Endothelial cell (in vitro differentiated cells): ENCODE results near the gene FXYD2. TPM values are rescaled to one million over a fixed set of nuclear protein-coding genes. Genes with fewer than 3 reads are reported as not detected.

Source experiments
- DNase-seq: peaks from one replicate; pipeline ENCODE4 v3.0.0; 2021; ENCODE audit warnings: low spot score
- H3K27ac Mint-ChIP-seq: one replicate; pipeline ENCODE4 v1.8.0; 2021; ENCODE audit warnings: mixed read lengths, inconsistent platforms; ENCODE audit not compliant: unreplicated experiment
- H3K27me3 Mint-ChIP-seq: one replicate; pipeline ENCODE4 v1.8.0; 2021; ENCODE audit warnings: mild to moderate bottlenecking, moderate library complexity, mixed read lengths, inconsistent platforms; ENCODE audit not compliant: unreplicated experiment
- H3K36me3 Mint-ChIP-seq: one replicate; pipeline ENCODE4 v1.8.0; 2021; ENCODE audit warnings: mild to moderate bottlenecking, low read depth, mixed read lengths, inconsistent platforms; ENCODE audit not compliant: unreplicated experiment
- H3K4me1 Mint-ChIP-seq: one replicate; pipeline ENCODE4 v1.8.0; 2021; ENCODE audit warnings: mild to moderate bottlenecking, mixed read lengths, inconsistent platforms; ENCODE audit not compliant: unreplicated experiment
- H3K4me3 Mint-ChIP-seq: one replicate; pipeline ENCODE4 v1.8.0; 2021; ENCODE audit warnings: mild to moderate bottlenecking, mixed read lengths, inconsistent platforms; ENCODE audit not compliant: unreplicated experiment
- H3K9me3 Mint-ChIP-seq: one replicate; pipeline ENCODE4 v1.8.0; 2021; ENCODE audit warnings: mixed read lengths, inconsistent platforms; ENCODE audit not compliant: unreplicated experiment
- total RNA-seq: library from RNA; stranded (reverse); fragmentation: NEBNext Ultra II Directional; extraction: Animal tissue kit (Norgen Biotek cat#: 25700); gene quantifications from one replicate; pipeline ENCODE4 v1.2.1, GENCODE V29; 2021; ENCODE audit not compliant: unreplicated experiment
- TF ChIP-seq, protein P1 (sequence below): fragments of 200-600 bp; sonication (generic); IDR thresholded peaks from one replicate; pipeline ENCODE4 v1.5.0; 2021; ENCODE audit warnings: antibody characterized with exemption; ENCODE audit not compliant: unreplicated experiment

The FXYD2 gene
- total RNA-seq, 1 donor from 2014 or later: not detected

DNA sequence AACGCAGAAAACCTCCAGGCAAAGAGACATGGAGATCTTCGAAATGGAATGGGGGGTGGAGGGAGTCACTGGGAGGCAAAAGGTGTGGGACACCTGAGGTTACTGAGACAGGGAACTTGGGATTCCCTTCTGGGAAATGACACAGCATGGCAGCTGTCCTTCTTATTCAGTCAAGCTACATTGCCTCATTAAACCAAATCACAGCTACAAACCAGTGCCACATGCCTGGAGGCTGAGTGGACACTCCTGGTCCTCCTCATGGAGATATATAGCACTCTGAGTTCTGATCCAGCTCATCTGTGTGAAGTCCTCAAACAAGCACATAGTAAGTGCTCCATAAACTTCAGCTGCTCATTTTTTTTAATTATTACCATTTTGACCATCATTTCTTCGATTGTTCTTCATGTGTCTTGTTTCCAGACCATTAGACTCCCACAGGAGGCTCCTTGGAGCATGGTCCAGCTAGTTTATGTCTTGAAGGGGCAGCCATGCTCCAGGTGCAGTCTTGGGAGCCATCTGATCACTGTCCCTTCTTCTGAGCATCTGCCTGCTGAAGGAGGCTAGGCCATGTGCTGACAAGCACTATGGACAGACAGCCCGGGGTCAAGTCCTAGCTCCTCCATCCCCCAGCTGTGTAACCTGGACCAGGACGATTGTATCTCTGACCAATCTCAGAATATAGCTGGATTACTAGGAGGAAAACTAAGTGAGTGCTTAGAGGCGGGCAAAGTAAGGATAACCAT, 9.7 kb upstream of the FXYD2 start:
- no peaks in the 10 kb centered on the region for H3K36me3 Mint-ChIP-seq
- H3K27ac Mint-ChIP-seq: no peak overlapping the region
- H3K4me1 Mint-ChIP-seq: peaks cover 9% of the 10 kb centered on the region
- H3K27me3 Mint-ChIP-seq: peaks cover 3% of the 10 kb centered on the region
- no peak for DNase-seq
- no peaks in the 10 kb centered on the region for H3K9me3 Mint-ChIP-seq
- TF ChIP-seq, protein P1, sequence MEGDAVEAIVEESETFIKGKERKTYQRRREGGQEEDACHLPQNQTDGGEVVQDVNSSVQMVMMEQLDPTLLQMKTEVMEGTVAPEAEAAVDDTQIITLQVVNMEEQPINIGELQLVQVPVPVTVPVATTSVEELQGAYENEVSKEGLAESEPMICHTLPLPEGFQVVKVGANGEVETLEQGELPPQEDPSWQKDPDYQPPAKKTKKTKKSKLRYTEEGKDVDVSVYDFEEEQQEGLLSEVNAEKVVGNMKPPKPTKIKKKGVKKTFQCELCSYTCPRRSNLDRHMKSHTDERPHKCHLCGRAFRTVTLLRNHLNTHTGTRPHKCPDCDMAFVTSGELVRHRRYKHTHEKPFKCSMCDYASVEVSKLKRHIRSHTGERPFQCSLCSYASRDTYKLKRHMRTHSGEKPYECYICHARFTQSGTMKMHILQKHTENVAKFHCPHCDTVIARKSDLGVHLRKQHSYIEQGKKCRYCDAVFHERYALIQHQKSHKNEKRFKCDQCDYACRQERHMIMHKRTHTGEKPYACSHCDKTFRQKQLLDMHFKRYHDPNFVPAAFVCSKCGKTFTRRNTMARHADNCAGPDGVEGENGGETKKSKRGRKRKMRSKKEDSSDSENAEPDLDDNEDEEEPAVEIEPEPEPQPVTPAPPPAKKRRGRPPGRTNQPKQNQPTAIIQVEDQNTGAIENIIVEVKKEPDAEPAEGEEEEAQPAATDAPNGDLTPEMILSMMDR: no peak
- no peak overlapping the region for H3K4me3 Mint-ChIP-seq

DNA sequence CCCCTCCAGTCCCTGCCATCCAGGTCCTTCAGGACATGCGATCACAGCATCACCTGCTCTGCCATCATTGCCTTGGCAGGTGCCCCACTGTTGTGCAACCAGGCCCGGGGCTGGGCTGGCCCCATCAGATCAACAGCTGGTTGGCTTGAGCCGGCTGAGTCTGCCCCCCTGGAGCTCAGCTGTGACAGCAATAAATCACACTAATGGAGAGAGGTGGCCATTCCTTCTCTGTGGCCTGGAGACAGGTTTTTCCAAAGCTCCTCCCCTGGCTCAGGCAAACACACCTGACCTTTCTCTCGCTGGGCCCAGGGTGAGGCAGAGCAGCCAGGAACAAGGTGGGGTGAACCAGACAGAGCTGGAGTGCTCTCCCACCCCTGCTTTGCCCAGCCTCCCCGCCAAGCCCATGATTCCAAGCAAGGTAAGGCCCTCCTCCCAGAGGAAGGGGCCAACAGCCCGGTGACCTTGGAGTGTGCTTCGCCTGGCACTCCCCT, 8.9 kb upstream of the FXYD2 start:
- Mint-ChIP-seq H3K27ac (no peak overlapping the region), H3K9me3 (no peaks in the 10 kb centered on the region), H3K4me3 (no peak overlapping the region), H3K27me3 (peaks cover 3% of the 10 kb centered on the region), H3K36me3 (no peaks in the 10 kb centered on the region), H3K4me1 (peaks cover 9% of the 10 kb centered on the region)
- no peak for DNase-seq
- TF ChIP-seq, protein P1: no peak

DNA sequence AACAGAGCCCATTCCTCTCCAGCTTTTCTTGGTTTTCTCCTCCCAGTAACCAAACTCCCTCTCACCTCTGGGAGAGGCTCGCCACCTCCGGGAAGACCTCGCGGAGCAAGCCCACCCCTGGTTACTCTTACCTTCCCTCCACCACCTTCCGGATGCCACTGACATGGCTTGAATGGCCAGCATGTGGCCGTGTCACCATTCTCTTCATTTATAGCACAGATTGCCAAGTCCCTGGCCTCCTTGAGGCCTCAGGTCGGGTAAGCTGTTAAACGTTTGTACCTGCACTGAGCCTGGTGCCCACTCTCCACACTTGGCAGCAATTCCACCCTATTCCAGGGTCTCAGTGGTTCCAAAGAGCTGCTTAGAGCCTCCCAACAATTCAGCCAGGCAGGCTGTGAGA, 8.0 kb upstream of the FXYD2 start:
- H3K36me3 Mint-ChIP-seq: no peaks in the 10 kb centered on the region
- peaks cover 7% of the 10 kb centered on the region for H3K27me3 Mint-ChIP-seq
- H3K27ac Mint-ChIP-seq: no peak overlapping the region
- no peak for DNase-seq
- peaks cover 9% of the 10 kb centered on the region for H3K4me1 Mint-ChIP-seq
- no peak overlapping the region for H3K4me3 Mint-ChIP-seq
- TF ChIP-seq, protein P1: no peak
- H3K9me3 Mint-ChIP-seq: no peaks in the 10 kb centered on the region

DNA sequence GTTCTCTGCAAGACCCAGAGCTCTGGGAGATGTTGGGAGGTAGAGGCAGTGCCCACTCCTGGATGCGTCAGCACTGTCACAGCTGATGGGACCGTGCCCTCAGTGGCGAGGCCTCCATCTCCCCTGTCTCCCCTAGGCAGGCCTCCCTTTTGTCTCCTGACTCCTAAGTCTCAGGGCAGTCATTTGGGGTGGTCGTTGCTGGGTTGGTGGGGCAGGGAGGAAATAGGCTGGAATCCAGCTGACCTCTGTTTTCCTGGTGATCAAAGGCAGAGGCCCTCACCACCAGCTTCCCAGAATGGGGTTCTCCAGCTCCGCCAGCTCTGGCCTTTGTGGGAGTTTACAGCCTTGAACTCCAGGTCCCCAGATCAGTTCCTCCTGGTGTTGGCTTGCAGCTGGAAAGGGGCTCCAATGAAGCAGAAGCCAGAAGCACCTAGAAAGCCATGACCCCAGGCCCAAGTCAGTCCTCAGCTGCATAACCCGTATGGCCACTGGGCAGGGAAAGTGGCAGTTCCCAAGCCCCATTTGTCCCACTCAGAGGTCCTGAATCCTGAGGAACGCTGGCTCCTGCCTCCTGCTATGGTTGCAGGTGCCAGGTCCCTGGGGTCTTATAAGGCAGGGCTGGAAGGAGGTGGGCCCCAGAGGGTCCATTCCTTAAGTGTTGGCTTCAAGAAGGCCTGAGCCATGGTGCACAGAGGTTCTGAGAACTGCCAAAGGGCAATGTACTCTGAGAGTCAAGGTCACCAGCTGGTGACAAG, 7.3 kb upstream of the FXYD2 start:
- no peak overlapping the region for H3K4me3 Mint-ChIP-seq

More for the DNA sequence above, 7.3 kb upstream of the FXYD2 start:
- no peak for DNase-seq
- Mint-ChIP-seq H3K27me3 (peaks cover 8% of the 10 kb centered on the region), H3K36me3 (no peaks in the 10 kb centered on the region), H3K27ac (no peak overlapping the region), H3K4me1 (peaks cover 9% of the 10 kb centered on the region), H3K9me3 (no peaks in the 10 kb centered on the region)
- TF ChIP-seq, protein P1: no peak
